GM18502 (cell line): Measurements from ENCODE around the gene DIP2B.
"Not testable (repeated sequence)": the region's sequence is repeated elsewhere in the genome, so short reads cannot be mapped to it uniquely, and the experiment has no call there.

Experiments
- ATAC-seq: cut with Tn5 transposase; IDR thresholded peaks from one replicate; pipeline ENCODE4 v1.9.1; 2021; ENCODE audit warnings: mild to moderate bottlenecking; ENCODE audit not compliant: unreplicated experiment, poor library complexity

Gene DIP2B, protein sequence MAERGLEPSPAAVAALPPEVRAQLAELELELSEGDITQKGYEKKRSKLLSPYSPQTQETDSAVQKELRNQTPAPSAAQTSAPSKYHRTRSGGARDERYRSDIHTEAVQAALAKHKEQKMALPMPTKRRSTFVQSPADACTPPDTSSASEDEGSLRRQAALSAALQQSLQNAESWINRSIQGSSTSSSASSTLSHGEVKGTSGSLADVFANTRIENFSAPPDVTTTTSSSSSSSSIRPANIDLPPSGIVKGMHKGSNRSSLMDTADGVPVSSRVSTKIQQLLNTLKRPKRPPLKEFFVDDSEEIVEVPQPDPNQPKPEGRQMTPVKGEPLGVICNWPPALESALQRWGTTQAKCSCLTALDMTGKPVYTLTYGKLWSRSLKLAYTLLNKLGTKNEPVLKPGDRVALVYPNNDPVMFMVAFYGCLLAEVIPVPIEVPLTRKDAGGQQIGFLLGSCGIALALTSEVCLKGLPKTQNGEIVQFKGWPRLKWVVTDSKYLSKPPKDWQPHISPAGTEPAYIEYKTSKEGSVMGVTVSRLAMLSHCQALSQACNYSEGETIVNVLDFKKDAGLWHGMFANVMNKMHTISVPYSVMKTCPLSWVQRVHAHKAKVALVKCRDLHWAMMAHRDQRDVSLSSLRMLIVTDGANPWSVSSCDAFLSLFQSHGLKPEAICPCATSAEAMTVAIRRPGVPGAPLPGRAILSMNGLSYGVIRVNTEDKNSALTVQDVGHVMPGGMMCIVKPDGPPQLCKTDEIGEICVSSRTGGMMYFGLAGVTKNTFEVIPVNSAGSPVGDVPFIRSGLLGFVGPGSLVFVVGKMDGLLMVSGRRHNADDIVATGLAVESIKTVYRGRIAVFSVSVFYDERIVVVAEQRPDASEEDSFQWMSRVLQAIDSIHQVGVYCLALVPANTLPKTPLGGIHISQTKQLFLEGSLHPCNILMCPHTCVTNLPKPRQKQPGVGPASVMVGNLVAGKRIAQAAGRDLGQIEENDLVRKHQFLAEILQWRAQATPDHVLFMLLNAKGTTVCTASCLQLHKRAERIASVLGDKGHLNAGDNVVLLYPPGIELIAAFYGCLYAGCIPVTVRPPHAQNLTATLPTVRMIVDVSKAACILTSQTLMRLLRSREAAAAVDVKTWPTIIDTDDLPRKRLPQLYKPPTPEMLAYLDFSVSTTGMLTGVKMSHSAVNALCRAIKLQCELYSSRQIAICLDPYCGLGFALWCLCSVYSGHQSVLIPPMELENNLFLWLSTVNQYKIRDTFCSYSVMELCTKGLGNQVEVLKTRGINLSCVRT (N-terminal part only)

DNA sequence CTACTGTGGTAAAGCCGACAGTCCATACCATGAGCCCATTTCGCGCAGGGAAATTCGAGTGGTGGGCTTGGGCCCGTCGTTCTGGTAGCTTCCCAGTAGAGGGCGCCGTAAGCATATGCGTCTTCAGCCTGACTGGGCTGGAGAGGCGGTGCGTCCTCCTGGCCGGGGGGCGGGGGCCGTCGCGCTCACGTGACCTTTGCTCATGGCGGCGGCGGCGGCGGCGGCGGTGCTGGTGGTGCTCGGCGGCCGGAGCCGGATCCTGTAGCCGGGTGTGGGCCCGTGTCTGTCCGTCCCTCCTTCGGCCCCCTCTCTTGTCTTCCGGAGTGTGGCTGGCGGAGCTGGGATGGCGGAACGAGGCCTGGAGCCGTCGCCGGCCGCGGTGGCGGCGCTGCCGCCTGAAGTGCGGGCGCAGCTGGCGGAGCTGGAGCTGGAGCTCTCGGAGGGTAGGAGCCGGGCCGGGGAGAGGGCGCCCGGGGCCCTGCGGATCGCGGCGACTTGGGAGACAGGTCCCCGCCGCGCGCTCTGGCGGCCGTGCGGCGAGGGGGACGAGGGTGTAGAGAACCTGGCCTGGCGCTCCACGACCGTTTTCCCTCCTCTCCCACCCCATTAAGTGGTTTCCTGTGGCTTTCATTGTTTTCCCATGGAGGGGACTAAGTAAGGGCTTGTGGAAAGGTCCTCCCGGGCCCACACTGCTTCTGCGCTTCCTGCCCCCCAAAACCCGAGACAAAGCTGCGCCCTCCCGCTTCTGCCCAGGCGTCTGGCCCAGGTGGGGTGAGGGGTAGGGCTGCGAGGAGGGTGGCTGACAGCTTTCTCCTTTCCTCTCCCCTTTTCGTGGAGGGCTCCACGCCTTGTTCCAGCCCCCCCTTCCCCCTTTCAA is at the start of gene DIP2B:
Gene DIP2B (plus strand): TSS at position 188 of the 877 bp plus-strand sequence. CDS start 156 bp downstream, at position 344.
- ATAC-seq, result peak; percentile 60

DNA sequence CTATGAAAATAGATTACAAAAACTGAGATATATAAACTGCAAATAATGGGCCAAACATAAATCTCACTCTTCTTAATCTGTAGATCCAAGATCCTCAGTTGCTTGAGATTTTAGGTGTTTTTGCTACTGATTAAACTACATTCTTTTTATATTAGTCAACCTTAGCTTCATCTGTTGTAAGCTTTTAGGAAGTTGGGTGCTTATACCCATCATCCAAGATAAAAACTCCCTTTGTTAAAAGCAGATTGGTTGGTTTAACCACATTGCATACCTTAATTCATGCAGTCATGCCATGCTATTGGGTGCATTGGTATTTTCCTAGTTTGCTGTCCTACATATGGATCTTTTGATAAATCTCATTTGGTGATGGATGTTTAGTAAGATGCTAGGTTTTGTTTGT is 46.2 kb upstream of the DIP2B start:
- no peak for ATAC-seq

DNA sequence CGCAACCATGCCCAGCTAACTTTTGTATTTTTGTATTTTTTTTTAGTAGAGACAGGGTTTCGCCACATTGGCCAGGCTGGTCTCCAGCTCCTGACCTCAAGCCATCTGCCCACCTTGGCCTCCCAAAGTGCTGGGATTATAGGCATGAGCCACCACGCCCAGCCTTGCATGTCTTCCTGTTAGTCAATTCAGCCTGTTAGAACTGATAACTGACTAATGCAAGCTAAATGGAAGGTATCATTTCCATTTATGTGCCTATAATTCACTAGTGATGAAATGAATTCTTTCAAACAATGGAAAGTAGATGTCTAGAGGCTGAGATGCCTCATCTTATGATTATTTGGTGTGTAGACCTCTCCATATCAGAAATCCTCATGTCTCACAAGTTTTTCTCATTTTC is 37.3 kb upstream of the DIP2B start:
- no peak for ATAC-seq

DNA sequence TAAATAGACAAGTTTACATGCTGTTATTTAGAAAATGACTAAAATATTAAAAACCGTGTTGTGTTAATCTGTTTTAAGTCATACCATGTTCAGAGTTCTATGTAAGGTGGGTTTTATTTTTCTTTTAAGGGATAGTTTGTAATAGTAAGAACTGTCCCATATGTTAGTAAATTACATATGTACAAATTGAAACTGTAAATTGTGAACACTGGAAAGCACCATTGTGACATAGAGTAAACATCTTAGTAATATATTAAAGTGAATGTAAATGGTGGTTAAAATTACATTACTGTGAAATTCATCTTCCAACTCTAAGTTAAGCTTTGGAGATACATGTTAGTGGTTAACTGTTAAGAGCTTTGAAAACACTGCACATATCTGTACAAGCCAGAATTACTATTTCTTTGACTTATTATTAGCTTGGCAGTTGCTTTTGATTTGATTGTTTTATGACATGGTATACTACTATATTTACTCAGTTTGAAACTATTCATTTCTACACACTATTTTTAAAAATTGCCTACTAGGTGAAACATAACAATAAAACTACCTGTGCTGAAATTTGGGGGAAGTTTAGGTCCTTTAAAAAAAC is 27.4 kb upstream of the DIP2B start:
- no peak for ATAC-seq

DNA sequence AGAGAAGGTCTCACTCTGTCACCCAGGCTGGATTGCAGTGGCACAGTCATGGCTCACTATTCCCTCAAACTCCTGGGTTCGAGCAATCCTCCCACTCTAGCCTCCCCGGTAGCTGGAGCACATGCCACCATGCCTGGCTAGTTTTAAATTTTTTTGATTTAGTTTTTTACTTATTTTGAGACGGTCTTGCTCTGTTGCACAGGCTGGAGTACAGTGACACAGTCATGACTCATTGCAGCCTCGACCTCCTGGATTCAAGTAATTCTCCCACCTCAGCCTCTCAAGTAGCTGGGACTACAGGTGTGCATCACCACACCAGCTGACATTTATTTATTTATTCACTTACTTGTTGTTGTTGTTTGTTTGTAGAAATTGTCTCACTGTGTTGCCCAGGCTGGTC is 22.2 kb upstream of the DIP2B start:
- no peak for ATAC-seq

DNA sequence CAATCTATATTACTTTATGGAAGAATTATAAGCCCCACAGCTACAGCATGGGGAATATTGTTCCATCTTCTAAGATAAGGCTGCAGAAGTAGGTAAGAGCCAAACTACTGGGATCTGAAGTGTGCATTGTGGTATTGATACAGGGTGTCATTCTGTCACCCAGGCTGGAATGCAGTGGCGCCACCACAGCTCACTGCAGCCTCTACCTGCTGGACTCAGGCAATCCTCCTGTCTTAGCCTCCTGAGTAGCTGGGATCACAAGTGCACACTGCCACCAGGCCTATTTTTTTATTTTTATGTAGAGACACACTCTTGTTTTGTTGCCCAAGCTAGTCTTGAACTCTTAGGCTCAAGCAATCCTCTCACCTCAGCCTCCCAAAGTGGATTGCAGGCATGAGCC is 21.3 kb upstream of the DIP2B start:
- no peak for ATAC-seq

DNA sequence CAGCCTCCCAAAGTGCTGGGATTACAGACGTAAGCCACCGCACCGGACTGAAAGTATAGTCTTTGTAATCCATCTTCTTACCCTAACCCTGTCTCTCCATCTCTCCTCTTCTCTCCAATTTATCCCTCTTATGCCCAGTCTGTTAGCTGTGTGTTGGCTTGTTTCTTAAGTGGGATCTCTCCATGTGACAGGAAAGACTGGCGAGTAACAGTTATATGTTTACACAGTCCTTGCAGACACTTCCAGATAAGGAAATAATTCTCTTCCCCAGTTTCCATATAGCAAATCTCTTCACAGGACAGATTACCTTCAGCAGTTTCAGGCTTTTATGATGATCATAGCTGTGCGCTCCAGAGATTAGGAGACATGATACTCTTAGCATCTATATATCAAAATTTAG is 16.0 kb upstream of the DIP2B start:
- no peak for ATAC-seq

DNA sequence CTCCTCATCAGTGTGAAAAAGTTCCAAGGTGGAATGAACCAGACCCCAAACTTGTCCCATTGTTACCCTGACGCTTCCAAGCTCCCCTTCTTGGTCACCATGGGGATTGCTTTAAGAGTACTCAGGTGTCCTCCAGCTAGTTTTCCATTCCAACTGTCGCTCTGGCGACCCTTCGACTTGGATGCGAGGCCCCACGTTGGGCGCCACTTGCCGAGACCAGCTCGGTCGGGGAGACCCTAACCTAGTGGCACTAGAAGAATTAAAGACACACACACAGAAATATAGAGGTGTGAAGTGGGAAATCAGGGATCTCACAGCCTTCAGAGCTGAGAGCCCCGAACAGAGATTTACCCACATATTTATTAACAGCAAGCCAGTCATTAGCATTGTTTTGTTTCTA is 6.7 kb upstream of the DIP2B start:
- ATAC-seq, result not testable (repeated sequence)

DNA sequence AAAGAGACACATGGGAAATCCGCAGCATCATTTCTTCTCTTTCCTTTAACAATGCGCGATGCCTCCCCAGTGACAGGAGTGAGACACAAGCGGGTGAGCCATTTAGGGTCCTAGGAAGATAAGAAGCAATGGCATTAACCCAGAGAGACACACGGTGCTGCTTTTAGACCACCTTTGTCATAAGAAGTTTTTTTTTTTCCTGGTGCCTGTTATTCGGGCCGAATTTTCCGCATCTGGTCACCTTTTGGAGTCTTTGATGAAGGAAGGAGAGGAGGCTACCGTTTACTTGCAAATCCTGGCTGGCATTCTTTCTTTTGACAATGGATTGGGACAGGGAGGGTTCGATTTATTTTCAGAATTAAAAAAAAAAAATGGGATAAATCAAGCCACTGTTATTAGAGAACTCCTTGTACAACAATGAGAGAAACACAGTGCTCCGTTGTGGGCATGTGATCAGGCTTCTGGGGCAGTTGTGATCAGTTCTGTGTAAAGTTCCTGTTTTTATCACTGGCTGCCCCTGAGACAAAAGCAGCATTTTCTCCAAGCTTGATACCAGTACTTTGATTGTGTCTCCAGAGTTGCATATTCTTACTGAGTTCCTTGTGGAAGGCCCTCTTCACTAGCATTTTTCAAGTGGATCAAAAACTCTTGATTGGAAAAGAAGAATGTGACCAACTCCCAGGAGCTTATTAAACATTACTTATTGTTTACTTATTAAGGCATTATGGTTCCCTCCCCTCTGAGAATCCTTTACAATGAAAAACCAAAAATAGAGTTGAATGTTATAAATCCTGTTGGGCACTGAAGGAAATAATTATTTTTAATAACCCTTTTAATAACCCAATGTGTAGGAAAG is 1.1 kb downstream of the DIP2B start:
- no peak for ATAC-seq

DNA sequence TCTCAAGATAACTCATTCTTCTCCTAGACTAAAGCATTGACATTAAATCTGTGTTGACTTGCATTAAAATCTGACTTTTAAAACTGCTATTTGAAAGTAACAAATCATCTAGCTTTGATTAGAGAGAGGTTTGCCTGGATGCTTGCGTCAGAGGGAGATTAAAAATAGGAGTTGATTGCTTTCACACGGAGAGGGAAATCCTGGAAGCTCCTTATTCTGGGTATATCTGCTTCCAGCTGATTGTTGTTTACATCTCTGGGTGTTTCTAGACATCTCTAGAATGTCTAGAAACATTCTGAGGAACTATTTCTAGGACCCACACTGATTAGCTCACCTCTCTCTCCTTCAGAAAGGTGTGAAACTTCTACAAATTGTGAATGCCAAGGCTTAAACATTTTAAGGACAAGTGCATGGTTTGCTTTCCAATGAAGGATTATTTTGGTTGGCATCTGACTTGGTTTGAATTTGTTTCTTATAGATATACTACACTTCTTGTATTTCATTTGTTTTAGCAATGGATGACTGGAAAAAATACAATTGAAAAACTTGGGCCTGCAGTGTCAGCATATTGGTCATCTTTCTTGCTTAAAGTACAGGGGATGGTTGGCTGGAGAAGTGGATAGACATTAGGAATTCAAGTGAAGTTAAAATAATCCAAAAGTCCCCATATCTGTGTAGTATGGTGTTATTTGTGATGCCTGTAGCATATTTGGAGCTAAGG is 2.1 kb downstream of the DIP2B start:
- no peak for ATAC-seq

DNA sequence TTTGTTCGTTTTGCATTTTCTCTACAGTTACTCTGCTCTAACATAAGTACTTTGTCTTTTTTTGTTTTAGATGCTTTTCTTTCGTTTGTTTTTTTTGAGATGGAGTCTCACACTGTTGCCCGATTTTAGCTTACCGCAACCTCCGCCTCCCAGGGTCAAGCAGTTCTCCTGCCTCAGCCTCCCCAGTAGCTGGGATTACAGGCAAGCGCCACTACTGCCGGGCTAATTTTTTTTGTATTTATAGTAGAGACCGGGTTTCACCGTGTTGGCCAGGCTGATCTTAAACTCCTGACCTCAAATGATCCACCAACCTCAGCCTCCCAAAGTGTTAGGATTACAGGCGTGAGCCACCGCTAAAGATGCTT is 2.7 kb downstream of the DIP2B start:
- ATAC-seq, result no peak

DNA sequence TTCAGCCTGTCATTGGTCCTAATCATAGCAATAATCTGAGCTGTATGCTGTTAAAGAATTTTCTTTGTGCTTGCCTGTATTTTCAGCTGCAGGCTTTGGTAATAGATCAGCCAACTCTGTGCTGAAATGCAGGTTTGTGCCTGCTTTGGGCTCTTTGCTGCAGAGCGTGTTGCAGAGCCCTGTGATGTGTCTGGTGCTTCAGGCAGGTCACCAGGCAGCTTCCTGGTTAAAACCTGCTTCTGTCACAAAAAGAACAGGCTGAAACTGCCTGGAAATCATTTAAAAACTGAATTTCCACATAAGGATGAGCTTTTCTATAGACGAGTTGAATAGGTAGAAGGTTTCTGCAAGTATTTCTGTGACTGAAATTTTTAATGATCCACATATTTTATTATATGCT is 3.1 kb downstream of the DIP2B start:
- ATAC-seq, result no peak

DNA sequence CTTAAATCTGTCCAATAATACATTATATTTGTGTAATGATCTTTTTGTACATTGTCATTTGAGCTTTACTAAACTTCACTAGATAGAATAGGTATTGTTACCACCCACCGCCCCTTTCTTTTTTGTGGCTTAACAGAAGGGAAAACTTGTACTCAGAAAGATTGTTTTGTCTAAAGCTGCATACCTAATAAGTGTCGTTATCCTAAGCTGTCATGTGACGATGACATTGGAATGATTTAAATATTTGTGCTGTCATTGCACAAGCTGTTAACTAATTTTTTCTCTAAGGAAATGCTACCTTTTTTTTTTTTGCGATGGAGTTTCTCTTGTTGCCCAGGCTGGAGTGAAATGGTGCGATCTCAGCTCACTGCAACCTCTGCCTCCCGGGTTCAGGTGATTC is 3.6 kb downstream of the DIP2B start:
- no peak for ATAC-seq

DNA sequence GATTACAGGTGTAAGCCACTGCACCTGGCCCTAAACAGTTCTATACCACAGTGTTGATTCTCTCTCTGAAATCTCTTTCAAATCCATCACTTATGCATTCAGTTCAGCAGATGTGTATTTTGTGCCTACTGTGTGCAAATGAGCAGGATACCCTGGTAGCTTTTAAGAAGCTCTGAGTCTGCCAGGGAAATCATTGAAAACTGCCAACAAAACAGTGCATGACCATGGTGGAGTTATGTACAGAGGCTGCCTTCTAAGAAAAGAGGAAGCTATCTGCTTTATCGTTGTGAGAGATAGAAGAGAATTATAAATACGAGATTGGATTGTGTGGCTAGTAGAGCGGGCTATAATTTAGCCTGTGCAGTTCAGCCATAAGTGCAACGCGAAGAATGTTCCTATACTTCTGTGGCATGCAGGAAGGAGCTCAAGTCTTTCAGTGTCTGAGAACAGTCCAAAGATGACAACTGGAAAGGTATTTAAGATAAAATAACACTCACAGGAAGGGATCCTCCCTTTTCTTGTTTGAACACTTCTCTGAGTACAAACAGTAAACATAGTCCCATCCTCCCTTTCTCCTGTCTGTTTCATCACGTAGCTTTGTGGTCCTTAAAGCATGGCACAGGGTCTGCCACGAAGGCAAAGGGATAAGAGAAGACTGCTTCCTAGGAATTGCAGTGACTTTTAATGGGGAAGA is 4.3 kb downstream of the DIP2B start:
- no peak for ATAC-seq

DNA sequence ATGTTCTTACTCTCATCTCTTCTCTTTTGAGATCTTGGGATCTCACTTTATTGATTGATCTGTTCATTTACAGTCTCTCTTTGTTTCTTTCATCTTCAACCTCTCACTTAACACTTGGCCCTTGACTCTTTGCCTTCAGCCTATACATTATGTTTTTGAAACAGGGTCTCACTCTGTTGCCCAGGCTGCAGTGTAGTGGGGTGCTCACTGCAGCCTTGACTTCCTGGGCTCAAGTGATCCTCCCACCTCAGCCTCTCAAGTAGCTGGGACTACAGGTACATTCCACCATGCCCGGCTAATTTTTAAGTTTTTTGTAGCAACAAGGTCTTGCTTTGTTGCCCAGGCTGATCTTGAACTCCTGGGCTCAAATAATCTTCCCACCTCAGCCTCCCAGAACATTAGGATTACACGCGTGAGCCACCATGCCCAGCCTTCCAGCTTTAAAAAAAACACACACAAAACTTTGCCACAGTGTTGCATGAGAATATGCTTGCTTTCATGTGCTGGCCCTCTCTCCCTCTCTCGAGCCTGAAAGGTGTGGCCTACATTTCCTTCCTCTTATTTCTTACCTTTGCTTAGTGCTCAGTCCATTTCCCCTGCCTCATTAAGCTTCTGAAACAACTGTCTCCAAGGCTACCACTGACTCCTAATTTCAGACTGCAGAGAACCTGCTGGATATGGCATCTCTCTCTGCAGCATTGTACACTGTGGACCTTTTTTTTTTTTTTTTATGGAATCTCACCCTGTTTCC is 9.9 kb downstream of the DIP2B start:
- no peak for ATAC-seq

DNA sequence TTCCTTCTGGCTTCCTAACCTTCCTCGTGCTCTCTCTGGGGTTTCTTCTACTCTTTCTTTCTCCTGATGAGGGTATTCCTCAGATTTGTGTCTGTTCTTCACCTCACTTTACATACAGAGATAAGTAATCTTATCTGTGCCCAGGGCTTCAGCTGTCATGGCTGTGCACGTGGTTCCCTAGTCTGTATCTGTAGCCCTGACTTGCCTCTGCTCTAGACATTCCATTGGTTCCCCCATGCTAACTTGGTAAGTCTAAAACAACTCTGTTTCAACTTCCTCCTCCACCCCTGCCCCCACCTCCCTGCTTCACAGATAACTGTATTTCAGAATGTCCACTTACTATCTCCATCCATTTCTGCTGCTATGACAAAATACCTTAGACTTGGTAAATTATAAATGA is 10.8 kb downstream of the DIP2B start:
- ATAC-seq, result no peak
